Prostate gland (tissue), 2 donors: Measurements from ENCODE around the gene NDN.

Source experiments
- POLR2A ChIP-seq: fragments of 450-650 bp; IDR thresholded peaks from one replicate; pipeline ENCODE4 v1.6.1; 2016; ENCODE audit warnings: antibody characterized with exemption, mild to moderate bottlenecking
- POLR2AphosphoS5 ChIP-seq: sonication (generic); formaldehyde crosslinking; IDR thresholded peaks from one replicate; pipeline ENCODE4 v1.6.1; 2017; ENCODE audit warnings: antibody characterized with exemption
- TF ChIP-seq, protein P1 (sequence below), 4 experiments: fragments of 200-600 bp in 2 of 4; fragments of 450-650 bp in 2 of 4; sonication (generic) in 2 of 4; IDR thresholded peaks; 1 replicate in 3 of 4; 2 replicates in 1 of 4; pipeline ENCODE4 v1.5.1; 2016 to 2019; ENCODE audit warnings: antibody characterized with exemption in 4 of 4, mild to moderate bottlenecking in 2 of 4, moderate library complexity in 2 of 4

DNA sequence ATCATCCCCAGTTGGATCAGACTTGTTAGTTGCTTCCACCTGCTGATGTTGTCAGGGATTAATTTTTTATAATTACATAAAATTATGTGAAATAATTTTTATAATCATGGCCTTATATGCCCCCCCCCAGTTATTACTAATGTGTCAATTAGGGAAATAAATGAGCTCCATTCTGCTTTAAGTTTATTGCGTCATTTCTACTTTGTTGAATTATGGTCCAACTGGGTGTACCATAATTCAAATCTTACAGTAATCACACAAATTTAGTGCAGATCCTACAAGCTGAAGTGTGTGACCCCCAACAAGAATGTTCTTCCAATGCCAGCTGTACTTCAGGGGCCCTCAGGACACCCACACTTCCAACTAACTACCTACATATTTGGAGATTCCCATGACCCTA is 7.5 kb upstream of the NDN start:
- TF ChIP-seq, protein P1, sequence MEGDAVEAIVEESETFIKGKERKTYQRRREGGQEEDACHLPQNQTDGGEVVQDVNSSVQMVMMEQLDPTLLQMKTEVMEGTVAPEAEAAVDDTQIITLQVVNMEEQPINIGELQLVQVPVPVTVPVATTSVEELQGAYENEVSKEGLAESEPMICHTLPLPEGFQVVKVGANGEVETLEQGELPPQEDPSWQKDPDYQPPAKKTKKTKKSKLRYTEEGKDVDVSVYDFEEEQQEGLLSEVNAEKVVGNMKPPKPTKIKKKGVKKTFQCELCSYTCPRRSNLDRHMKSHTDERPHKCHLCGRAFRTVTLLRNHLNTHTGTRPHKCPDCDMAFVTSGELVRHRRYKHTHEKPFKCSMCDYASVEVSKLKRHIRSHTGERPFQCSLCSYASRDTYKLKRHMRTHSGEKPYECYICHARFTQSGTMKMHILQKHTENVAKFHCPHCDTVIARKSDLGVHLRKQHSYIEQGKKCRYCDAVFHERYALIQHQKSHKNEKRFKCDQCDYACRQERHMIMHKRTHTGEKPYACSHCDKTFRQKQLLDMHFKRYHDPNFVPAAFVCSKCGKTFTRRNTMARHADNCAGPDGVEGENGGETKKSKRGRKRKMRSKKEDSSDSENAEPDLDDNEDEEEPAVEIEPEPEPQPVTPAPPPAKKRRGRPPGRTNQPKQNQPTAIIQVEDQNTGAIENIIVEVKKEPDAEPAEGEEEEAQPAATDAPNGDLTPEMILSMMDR (IDR thresholded peaks at IDR 0.05): no peak
- TF ChIP-seq POLR2A: no peak
- no peak for TF ChIP-seq POLR2AphosphoS5
